Measurements from ENCODE around the gene R3HCC1L.

R3HCC1L gene

DNA sequence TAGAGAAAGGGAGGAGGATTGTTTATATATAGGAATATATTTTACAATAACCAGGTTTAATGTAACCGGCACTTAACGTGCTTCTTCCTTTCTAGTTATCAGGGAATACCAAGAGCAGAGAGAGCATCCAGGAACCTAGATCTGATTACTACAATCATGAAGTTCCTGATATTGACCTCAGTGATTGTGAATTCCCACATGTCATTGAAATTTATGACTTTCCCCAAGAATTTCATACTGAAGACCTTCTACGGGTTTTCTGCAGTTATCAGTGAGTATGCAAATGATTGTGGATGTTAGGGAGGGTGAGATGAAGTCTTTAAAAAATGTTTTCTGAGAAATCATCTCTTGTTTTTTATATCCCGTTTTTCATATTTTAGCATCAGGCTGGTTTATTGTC, 97.0 kb downstream of the R3HCC1L start:
- peaks cover 19% of the 10 kb centered on the region for H3K36me3 ChIP-seq (ENCODE audit: insufficient read depth, low read length)
- H3K9me3 ChIP-seq (ENCODE audit: insufficient read depth, low read depth, low read length) = no peaks in the 10 kb centered on the region; the same call in 1 of the 2 replicates
- no peaks in the 10 kb centered on the region; the same call in 1 of the 2 replicates for H3K4me1 ChIP-seq (ENCODE audit: insufficient read depth, low read length)
- no peak overlapping the region for H3K4me3 ChIP-seq (ENCODE audit: low read length)
- H3K9ac ChIP-seq (ENCODE audit: low read depth, low read length) = no peak overlapping the region
- H3K27me3 ChIP-seq (ENCODE audit: insufficient read depth, low read length) = no peaks in the 10 kb centered on the region
- H3K27ac ChIP-seq (ENCODE audit: low read depth, low read length) = no peak overlapping the region
- 99% methylated on average over 4 of the region's 4 CpGs for WGBS

DNA sequence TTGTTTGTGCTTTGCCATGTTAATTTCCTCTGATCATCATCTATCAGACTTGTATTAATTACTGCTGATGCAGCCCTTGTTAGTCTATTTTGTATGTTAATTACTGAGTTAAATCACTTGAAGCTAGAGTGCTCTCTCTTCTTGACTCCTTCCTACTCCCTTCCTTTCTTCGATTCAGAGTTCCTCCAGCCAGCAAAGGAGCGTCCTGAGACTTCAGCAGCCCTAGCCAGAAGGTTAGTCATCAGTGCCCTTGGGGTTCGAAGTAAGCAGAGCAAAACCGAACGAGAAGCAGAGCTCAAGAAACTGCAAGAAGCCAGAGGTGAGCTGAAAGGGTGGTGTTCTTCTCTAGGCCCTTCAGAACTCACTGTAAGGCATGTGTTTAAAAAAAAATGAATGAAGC, 101.4 kb downstream of the R3HCC1L start:
- H3K4me1 ChIP-seq (ENCODE audit: insufficient read depth, low read length) = no peaks in the 10 kb centered on the region; the same call in 1 of the 2 replicates
- no peak overlapping the region for H3K9ac ChIP-seq (ENCODE audit: low read depth, low read length)
- no peak overlapping the region for H3K4me3 ChIP-seq (ENCODE audit: low read length)
- H3K36me3 ChIP-seq (ENCODE audit: insufficient read depth, low read length) = peaks cover 42% of the 10 kb centered on the region
- no peaks in the 10 kb centered on the region for H3K9me3 ChIP-seq (ENCODE audit: insufficient read depth, low read depth, low read length)
- H3K27me3 ChIP-seq (ENCODE audit: insufficient read depth, low read length) = no peaks in the 10 kb centered on the region
- 74% methylated on average over 5 of the region's 5 CpGs for WGBS
- no peak overlapping the region for H3K27ac ChIP-seq (ENCODE audit: low read depth, low read length)

DNA sequence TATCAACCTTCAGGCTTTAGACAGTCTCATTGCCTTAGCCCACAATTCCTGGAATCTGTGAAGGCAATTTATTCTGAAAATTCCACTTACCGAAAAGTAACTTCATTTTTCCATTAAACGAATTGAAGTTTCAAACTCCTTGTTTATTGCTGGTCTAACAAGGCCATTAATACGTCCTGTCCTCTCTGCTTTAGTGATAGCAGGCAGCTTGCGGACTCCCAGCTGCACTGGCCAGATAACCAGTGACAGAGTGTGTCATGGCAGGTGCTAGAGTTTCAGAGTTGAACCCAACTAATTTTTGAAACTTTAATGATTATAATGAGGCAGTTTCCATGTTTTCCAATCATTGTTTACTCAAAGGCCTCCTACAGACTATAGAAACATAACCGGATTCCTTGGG, 102.4 kb downstream of the R3HCC1L start:
- H3K36me3 ChIP-seq (ENCODE audit: insufficient read depth, low read length) = peaks cover 42% of the 10 kb centered on the region
- WGBS = 96% methylated on average over 5 of the region's 5 CpGs
- no peaks in the 10 kb centered on the region for H3K27me3 ChIP-seq (ENCODE audit: insufficient read depth, low read length)
- no peak overlapping the region for H3K4me3 ChIP-seq (ENCODE audit: low read length)
- no peak overlapping the region for H3K9ac ChIP-seq (ENCODE audit: low read depth, low read length)
- H3K4me1 ChIP-seq (ENCODE audit: insufficient read depth, low read length) = no peaks in the 10 kb centered on the region; the same call in 1 of the 2 replicates
- H3K27ac ChIP-seq (ENCODE audit: low read depth, low read length) = no peak overlapping the region
- H3K9me3 ChIP-seq (ENCODE audit: insufficient read depth, low read depth, low read length) = no peaks in the 10 kb centered on the region

DNA sequence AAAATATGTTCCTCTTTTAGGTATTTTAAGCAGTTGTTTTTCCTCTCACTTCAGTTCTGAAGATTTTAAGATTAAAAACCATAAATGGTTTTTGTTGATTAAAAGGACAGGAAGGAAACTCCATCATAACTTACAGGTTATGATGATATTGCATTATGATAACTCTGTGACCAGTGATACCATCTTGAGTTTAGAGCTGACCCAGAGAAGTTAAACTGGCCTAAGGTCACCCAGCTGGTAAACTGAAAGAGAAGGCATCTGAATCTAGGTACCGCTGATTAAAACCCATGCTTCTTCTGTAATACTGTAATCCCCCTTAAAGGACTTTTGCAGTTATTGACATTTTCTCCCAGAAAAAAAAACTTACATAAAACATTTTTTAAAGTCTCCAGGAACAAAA, 103.9 kb downstream of the R3HCC1L start:
- peaks cover 42% of the 10 kb centered on the region for H3K36me3 ChIP-seq (ENCODE audit: insufficient read depth, low read length)
- H3K9ac ChIP-seq (ENCODE audit: low read depth, low read length) = no peak overlapping the region
- H3K4me3 ChIP-seq (ENCODE audit: low read length) = no peak overlapping the region
- H3K4me1 ChIP-seq (ENCODE audit: insufficient read depth, low read length) = no peaks in the 10 kb centered on the region; the same call in 1 of the 2 replicates
- WGBS = 97% methylated on average over 1 of the region's 1 CpG
- no peaks in the 10 kb centered on the region for H3K27me3 ChIP-seq (ENCODE audit: insufficient read depth, low read length)
- no peaks in the 10 kb centered on the region for H3K9me3 ChIP-seq (ENCODE audit: insufficient read depth, low read depth, low read length)
- no peak overlapping the region for H3K27ac ChIP-seq (ENCODE audit: low read depth, low read length)

DNA sequence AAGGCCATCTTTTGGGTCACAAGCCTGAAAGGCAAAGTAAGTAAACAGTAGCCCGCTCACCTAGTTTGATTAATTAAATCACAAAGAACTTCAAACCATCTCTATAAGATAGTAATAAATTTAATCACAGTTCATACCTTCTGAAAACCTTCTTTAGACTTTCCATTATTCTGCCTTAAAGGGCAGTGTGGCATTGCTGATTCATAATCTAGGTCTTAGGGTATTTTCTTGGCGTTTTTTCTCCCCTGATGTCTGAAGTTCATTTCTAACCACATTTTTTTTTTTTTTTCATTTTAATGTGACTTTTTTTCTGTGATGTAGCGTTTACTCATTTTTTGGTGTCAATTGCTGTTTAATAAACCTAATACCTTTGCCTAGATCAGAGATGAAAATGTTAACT, 106.1 kb downstream of the R3HCC1L start:
- peaks cover 51% of the 10 kb centered on the region for H3K36me3 ChIP-seq (ENCODE audit: insufficient read depth, low read length)
- H3K27me3 ChIP-seq (ENCODE audit: insufficient read depth, low read length) = no peaks in the 10 kb centered on the region
- WGBS = 94% methylated on average over 3 of the region's 3 CpGs
- H3K9ac ChIP-seq (ENCODE audit: low read depth, low read length) = no peak overlapping the region
- H3K27ac ChIP-seq (ENCODE audit: low read depth, low read length) = no peak overlapping the region
- H3K9me3 ChIP-seq (ENCODE audit: insufficient read depth, low read depth, low read length) = no peaks in the 10 kb centered on the region
- H3K4me1 ChIP-seq (ENCODE audit: insufficient read depth, low read length) = no peaks in the 10 kb centered on the region
- no peak overlapping the region for H3K4me3 ChIP-seq (ENCODE audit: low read length)

DNA sequence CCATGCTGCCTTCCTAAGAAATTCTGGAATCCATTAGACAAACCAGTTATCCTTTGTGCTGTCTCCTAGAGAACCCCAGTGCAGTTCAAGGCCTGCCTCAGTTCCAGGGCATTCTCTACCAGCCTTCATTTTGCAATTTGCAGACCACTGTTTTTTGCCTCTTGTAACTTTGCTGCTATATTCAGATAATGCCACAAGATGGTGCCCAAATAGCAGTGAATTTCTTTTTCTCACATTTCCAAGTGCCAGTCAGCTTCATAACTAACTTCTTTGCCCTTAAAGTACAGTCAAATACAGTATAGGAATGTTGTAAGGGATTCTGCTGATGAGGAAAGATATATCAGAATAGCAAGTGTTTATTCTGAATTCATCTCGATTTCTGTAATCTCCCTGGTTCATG, 108.4 kb downstream of the R3HCC1L start:
- WGBS = 92% methylated on average over 1 of the region's 1 CpG
- H3K36me3 ChIP-seq (ENCODE audit: insufficient read depth, low read length) = peaks cover 32% of the 10 kb centered on the region

DNA sequence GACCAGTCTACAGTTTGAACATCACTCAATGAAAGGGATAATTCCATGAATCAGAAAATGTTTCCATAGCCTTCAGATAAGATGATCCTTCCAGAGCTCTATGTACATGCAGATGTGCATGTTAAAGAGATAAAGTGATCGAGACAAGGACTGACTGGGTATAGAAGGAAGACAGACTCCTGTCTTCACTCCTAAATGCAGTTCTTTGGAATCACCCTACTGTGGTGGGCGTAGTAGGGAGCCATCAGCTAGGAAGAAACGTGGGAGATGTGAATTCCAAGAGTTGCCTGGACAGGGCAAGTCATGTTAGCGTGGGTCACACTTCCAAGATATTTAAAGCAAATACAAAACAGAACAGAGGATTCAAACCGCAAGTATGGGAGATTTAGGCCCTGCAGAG, 109.7 kb downstream of the R3HCC1L start:
- 90% methylated on average over 5 of the region's 5 CpGs for WGBS
- Histone ChIP-seq H3K36me3 (ENCODE audit: insufficient read depth, low read length) (peaks cover 34% of the 10 kb centered on the region), H3K27ac (ENCODE audit: low read depth, low read length) (no peak overlapping the region)

More for the DNA sequence above, 108.4 kb downstream of the R3HCC1L start:
- no peaks in the 10 kb centered on the region for H3K27me3 ChIP-seq (ENCODE audit: insufficient read depth, low read length)
- no peaks in the 10 kb centered on the region for H3K4me1 ChIP-seq (ENCODE audit: insufficient read depth, low read length)
- H3K27ac ChIP-seq (ENCODE audit: low read depth, low read length) = no peak overlapping the region
- H3K9me3 ChIP-seq (ENCODE audit: insufficient read depth, low read depth, low read length) = no peaks in the 10 kb centered on the region
- no peak overlapping the region for H3K9ac ChIP-seq (ENCODE audit: low read depth, low read length)
- no peak overlapping the region for H3K4me3 ChIP-seq (ENCODE audit: low read length)

DNA sequence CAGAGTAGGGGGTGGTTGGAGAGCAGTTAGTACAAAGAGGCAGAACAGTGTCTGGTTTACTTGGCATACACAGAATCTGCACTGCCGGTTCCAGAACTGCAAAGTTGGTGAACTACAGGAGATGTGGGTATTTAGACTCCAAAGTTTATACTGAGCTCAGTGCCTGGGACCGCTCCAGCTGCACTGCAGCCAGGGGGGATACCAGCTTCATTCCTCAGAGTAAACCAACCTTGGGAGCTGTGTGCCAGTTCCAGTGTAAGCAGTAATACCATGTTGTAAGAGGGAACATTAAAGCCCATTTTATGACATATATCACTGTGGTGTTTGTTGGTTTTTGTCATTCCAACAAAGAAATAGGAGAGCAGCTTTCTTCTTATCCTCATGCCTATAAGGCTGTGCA, 110.1 kb downstream of the R3HCC1L start:
- Histone ChIP-seq H3K36me3 (ENCODE audit: insufficient read depth, low read length) (peaks cover 34% of the 10 kb centered on the region), H3K4me1 (ENCODE audit: insufficient read depth, low read length) (no peaks in the 10 kb centered on the region), H3K27me3 (ENCODE audit: insufficient read depth, low read length) (no peaks in the 10 kb centered on the region), H3K27ac (ENCODE audit: low read depth, low read length) (no peak overlapping the region), H3K4me3 (ENCODE audit: low read length) (no peak overlapping the region), H3K9ac (ENCODE audit: low read depth, low read length) (no peak overlapping the region), H3K9me3 (ENCODE audit: insufficient read depth, low read depth, low read length) (no peaks in the 10 kb centered on the region)
- 95% methylated on average over 2 of the region's 2 CpGs for WGBS

More for the DNA sequence above, 109.7 kb downstream of the R3HCC1L start:
- H3K27me3 ChIP-seq (ENCODE audit: insufficient read depth, low read length) = no peaks in the 10 kb centered on the region
- no peaks in the 10 kb centered on the region for H3K9me3 ChIP-seq (ENCODE audit: insufficient read depth, low read depth, low read length)
- no peak overlapping the region for H3K9ac ChIP-seq (ENCODE audit: low read depth, low read length)
- no peaks in the 10 kb centered on the region for H3K4me1 ChIP-seq (ENCODE audit: insufficient read depth, low read length)
- no peak overlapping the region for H3K4me3 ChIP-seq (ENCODE audit: low read length)

DNA sequence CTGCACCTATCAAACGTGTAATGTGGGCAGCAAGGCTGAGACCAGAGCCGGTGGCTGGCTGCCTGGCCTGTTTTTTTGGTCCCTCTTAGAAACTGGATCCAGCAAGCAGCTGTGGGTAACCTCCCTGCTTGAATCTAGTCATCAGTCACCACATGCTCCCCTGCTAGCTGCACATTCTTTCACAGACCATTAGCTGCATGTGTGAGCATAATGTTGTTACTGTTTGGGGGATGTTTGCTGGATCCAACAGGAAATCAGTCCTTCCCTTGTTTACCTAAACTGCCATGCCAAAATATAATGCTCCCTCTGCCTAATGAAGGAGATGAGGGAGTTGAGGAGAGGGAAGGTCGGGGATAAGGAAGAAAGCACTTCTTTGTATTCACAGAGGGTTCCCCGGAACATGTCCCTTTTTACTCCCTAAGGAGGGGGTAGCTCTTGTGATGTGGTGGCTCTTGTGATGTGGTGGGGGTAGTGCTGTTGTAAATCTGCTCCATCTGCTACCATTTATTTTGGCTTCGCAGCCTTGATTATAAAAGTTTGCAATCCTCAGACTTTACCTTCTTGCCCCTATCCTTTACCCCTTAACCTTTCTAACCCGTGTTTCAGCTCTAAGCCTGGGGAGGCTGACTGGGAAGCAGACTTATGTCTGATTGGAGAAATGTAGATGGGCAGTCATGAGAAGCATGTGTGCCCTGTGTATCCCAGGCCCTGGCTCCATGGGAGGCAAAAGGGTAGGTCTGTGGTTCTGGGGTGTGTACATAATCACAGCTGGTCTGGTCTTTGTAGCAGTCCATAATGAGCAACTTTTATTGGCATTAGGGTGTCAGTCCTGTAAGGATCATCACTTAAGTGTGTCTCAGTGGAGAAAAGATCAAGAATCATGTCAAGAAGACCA, 112.7 kb downstream of the R3HCC1L start:
- no peaks in the 10 kb centered on the region; the same call in 1 of the 2 replicates for H3K4me1 ChIP-seq (ENCODE audit: insufficient read depth, low read length)
- H3K36me3 ChIP-seq (ENCODE audit: insufficient read depth, low read length) = peaks cover 33% of the 10 kb centered on the region
- no peaks in the 10 kb centered on the region for H3K27me3 ChIP-seq (ENCODE audit: insufficient read depth, low read length)
- no peak overlapping the region for H3K27ac ChIP-seq (ENCODE audit: low read depth, low read length)
- WGBS = 90% methylated on average over 6 of the region's 6 CpGs
- no peaks in the 10 kb centered on the region for H3K9me3 ChIP-seq (ENCODE audit: insufficient read depth, low read depth, low read length)
- no peak overlapping the region for H3K4me3 ChIP-seq (ENCODE audit: low read length)
- H3K9ac ChIP-seq (ENCODE audit: low read depth, low read length) = no peak overlapping the region

DNA sequence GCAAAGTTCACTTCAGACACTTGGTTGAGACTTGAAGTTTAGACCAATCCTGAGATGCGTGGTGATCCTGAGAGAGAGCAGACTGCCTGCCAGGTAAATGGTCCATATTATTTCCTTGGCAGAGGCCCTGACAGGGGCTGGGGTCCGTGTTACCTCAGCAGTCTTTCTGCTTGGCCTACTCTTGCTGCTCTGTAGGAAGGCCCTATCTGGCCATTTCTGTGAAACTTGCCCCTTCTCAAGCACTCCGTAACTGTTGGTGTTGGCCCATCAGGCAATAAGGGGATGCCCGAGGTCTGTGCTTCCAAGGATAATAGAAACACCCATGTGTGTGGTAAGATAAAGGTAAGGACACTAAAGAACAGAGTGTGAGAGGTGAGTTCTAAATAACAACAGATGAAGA, 113.6 kb downstream of the R3HCC1L start:
- no peak overlapping the region for H3K4me3 ChIP-seq (ENCODE audit: low read length)
- no peak overlapping the region for H3K9ac ChIP-seq (ENCODE audit: low read depth, low read length)
- no peak overlapping the region for H3K27ac ChIP-seq (ENCODE audit: low read depth, low read length)
- WGBS = 94% methylated on average over 4 of the region's 4 CpGs
- H3K36me3 ChIP-seq (ENCODE audit: insufficient read depth, low read length) = peaks cover 33% of the 10 kb centered on the region
- no peaks in the 10 kb centered on the region for H3K9me3 ChIP-seq (ENCODE audit: insufficient read depth, low read depth, low read length)
- no peaks in the 10 kb centered on the region; the same call in 1 of the 2 replicates for H3K4me1 ChIP-seq (ENCODE audit: insufficient read depth, low read length)
- no peaks in the 10 kb centered on the region for H3K27me3 ChIP-seq (ENCODE audit: insufficient read depth, low read length)

DNA sequence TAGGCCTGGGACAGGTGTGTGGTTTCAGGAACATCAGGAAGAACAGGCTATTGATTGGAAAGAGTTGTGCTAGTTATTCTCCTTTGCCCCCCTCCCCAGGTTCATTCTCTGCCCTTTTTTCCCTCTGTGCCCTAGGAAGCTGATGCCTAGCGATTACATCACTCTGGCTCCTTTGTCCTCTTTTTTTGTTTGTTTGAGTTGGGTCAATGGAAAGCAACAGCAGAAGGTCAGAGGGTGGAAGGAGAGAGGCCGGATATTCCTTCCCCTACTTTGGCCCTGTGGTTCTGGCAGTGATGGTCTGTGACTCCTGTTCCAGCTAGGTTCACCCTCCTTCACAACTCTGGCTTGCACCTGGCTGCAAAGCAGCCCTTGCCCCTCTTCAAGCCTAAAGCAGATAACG, 114.7 kb downstream of the R3HCC1L start:
- no peak overlapping the region for H3K9ac ChIP-seq (ENCODE audit: low read depth, low read length)
- no peaks in the 10 kb centered on the region for H3K27me3 ChIP-seq (ENCODE audit: insufficient read depth, low read length)
- H3K27ac ChIP-seq (ENCODE audit: low read depth, low read length) = no peak overlapping the region
- 95% methylated on average over 3 of the region's 3 CpGs for WGBS
- no peaks in the 10 kb centered on the region for H3K9me3 ChIP-seq (ENCODE audit: insufficient read depth, low read depth, low read length)
- no peak overlapping the region for H3K4me3 ChIP-seq (ENCODE audit: low read length)
- H3K36me3 ChIP-seq (ENCODE audit: insufficient read depth, low read length) = peaks cover 27% of the 10 kb centered on the region
- no peaks in the 10 kb centered on the region; the same call in 1 of the 2 replicates for H3K4me1 ChIP-seq (ENCODE audit: insufficient read depth, low read length)

Data from HUES64 (cell line).